COLO668 (cell line): ENCODE results near the gene CDH22.
A peak's percentile ranks its signal among the peaks of the same experiment; 100 is the strongest.

Experiments used
- DNase-seq: peaks from one replicate; lab custom pipeline; 2025; ENCODE audit not compliant: unreplicated experiment; lab: John Stamatoyannopoulos, UW

The CDH22 gene

DNA sequence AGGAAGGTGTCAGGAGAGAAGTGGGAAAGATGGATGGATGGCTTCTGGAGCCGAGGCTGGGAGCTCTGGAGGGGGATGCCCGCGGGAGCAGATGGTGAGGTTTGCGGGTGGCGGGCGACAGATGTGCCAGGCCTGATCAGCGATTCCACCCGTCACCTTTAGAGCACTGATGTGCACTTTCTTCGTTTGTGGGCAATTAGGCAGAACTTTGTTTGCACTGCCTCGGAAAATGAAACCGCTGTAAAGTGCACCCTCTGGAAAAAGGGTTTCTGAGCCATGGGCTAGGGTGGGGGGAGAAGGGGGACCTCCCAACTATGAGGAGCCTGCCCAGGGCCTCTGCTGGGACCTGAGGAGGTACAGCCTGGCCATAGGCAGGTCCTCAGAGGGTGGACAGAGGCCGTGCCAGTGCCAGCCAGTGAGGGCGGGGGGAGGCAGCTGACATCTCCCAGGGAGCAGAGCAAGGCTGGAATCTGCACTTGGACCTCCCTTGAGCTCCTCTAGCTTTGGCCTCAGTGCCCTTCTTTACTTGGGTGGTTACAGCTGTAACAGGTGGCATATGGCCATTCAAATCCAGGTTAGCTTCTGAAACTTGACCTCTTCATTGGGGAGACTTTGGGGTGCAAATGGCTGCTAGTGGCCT, 131.4 kb downstream of the CDH22 start:
- peak; percentile 73 for DNase-seq

DNA sequence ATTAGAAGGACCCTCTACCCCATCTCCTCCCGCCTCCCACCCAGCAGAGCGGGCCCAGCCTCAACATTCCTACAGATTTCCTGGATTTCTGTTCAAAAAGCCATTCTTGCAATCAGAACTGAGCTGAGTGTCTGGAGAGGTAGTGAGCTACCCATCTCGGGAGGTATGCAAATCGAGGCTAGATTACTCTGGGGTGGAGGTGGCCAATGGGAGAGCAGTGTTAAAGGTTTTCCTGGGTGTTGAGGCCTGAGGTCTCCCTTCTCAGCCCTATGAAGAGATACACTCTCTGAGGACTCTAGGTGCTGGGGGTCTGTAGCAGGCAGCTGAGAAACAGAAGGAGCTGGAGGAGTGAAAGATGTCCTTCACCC, 133.2 kb downstream of the CDH22 start:
- no peak for DNase-seq

DNA sequence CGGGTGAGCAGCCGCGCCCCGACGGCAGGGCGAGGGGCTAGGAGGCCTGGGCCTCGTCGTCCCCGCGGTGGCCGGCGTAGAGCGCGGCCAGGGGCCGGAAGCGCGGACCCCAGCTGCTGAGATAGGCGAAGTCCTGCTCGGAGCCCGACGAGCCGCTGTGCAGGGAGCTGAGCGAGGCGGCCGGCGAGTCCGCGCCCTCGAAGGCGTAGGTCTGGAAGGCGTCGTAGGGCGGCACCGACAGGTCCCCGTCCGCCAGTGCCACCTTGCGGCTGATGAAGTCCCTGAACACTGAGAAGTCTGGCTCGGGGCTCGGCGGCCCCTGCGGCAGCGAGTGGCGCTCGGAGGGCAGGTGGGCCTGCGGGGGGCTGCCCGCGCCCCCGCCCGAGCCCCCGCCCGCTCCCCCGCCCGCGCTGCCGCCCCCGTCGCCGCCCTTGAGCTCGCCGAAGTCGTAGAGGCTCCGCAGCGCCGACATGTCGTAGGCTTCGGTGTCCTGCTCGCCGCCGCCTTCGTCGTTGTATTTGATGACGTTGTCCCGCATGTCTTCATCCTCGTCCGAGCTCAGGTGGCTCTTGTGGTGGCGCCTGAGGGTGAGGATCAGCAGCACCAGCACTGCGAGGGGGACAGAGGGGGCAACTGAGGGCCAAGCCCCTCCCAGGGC, 133.7 kb downstream of the CDH22 start:
- peak; percentile 90 for DNase-seq

DNA sequence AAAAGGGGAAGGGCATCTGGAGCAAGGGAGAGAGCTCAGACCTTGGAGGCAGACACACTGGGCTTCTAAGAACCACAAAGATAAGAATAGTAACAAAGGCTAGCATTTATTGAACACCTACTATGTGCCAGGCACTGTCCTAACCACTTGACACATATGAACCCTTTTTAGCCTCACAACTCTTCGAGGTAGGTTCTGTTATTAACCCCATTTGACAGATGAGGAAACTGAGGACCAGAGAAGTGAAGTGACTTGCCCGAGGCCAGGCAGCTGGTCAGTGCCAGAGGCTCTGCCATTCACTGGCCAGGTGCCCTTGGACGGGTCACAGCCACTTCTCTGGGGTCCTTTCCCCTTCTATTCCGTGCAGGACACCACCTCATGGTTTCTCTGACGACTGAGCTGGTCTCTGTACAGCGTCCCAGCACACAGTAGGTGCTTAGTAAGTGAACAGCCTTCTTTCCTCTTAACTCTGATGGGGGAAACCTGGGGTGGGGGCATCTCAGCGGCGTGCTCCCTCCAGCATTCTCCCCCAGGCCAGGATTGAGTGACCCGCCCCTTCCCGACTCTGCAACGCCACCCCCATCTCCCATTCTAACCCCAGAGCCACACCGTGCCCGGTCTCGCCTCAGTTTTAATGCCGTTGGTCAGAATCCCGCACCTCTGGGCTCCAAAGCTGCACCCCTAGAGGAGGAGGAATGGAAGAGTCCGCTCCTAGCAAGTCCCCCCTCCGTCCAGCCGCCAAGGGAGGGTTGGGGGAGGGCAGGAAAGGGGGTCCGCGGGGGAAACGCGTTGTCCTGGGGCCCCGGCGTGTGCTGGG, 134.4 kb downstream of the CDH22 start:
- no peak for DNase-seq

DNA sequence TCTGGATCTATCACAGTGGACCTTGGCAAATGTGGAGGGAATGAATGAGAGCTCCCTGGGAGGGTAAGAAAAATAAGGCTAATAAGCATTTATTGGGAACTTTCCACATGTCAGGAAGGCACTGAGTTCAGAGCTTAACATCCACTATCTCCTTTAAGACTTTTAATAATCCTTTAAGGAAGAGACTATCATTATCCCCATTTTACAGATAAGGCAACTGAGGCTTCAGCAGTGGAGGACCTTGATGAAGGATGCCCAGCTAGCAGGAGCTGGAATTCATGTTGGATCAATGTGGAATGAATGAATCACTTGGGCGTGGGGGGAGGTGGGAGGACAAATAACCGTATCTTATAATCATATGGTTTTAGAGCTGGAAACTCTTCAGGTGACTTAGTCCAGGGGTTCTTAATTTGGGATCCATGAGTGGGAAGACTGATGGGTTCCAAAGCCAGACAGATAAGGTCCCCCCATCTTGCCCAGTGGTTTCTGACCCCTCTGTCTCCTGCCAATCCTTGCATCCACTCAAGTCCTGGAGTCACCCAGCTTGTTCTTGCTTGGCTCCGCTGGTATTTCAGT, 135.2 kb downstream of the CDH22 start:
- DNase-seq, result no peak

DNA sequence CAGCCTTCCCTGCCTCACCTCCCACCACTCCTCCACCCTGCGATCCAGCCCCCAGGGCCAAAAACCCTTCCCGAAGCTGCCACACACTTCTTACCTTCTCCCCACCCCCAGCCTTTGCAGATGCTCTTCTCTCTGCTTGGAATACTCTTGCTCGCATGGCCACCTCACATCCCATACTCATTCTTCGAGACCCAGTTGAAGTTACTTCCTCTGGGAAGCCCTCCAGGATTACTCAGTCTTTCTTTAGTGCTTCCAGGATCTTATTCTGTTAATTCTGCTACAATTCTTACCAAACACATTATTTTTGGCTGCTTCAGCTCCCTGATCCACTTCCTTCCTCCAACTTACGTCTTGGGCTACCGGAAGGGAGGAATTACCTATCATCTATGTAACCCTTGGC, 135.8 kb downstream of the CDH22 start:
- no peak for DNase-seq

DNA sequence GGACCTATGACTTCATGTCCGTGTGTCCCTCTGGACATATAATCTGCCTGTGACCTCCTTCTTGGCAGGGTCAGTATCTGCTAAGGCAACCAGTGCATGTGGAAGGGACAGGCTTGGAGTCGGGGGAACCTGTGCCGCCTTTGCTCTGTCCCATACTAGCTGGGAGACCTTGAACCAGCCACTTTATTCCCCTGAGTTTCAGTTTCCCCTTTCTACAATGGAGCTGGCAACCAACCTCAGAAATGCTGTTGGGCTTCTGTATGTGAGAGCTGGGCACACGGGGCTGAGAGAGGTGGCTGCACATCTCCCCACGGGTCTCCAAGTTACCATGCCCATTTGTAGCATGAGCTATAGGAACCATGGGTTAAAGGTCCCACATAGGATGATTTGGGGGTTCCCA, 136.4 kb downstream of the CDH22 start:
- DNase-seq, result no peak

DNA sequence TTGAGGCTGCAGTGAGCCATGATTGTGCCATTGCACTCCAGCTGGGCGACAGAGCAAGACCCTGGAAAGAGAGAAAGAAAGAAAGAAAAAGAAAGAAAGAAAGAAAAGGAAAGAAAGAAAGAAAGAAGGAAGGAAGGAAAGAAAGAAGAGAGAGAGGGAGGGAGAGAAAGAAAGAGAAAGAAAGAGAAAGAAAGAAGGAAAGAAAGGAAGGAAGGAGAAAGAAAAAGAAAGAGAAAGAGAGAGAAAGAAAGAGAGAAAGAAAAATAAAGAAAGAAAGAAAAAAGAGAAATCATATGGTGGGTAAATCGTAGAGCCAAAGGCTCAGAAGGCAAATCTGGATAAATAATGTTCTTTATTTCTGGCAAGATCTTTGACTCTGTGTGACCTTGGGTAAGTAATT, 136.8 kb downstream of the CDH22 start:
- no peak for DNase-seq

DNA sequence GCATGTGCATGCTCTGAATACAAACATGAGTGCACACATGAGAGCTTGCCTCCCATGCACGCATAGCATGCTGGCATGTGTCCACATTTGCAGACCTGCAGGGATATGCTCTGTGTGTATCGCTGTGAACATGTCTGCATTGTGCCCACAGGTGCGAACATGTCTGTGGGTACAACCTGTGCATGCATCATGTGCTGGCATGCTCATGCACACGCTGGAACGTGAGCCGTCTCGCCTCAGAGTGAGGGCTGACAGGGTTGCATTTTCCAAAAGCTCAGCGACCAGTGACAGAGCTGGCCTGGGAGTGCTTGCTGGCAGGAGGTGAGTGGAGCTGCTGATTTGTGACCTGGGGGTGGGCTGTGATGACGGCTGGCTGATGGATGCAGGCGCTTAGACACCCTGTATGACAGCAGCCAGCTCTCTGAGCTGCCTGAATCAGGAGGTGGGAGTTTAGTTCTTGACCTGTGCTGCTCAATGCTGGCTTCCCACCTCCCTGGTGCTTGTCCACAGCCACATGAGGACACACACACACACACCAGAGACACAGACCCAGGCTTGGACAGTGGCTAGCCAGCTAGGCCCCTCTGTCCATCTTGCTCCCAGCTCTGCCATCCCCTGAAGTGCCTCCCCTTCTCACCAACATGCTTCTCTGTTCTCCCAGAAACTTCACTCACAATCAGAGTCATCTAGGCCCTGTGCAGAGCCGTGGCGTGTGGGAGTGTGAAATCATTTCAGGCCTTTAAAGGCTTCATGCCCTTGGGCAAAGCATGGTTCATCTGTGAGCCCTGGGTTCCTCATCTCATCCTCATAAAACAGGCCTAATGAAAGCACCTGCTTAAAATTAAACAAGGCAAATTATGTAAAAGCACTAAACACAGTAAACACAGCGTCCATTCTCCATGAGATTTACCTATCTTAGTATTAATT, 138.8 kb downstream of the CDH22 start:
- no peak for DNase-seq

DNA sequence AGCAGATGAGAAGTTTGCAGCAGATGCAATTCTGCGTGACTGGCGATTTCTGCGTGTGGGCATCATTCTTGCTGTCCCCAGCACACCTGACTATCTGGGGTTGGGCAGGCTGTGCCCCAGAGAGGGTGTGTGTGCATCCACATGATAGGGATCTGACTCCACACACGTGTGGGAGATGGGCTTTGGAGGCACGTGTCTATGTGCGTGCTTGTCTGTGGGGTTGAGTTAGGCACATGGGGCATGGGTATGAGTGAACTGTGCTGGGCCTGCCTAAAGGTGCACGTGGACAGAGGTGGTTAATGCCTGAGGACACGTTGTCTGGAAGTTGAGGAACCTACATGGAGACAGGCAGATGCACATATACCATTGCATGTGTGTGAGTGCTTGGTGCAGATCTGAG, 139.9 kb downstream of the CDH22 start:
- no peak for DNase-seq

DNA sequence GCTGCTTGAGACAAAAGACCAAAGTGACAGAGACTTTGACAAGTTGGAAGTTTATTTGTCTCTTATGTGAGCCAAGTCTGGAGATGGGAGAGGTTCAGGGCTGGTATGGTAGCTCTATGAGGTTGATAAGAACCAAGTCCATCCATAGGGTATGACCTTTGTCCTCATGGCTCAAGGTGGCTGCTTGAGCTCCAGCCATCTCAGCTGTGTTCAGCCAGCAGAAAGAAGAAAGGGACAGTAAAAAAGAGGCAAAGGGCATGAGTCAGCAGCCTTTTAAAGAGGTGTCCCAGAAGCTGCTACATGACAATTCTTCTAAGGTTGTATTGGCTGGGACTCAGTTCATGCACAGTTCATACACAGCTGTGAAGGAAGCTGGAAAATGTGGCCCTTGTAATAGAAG, 141.2 kb downstream of the CDH22 start:
- no peak for DNase-seq

DNA sequence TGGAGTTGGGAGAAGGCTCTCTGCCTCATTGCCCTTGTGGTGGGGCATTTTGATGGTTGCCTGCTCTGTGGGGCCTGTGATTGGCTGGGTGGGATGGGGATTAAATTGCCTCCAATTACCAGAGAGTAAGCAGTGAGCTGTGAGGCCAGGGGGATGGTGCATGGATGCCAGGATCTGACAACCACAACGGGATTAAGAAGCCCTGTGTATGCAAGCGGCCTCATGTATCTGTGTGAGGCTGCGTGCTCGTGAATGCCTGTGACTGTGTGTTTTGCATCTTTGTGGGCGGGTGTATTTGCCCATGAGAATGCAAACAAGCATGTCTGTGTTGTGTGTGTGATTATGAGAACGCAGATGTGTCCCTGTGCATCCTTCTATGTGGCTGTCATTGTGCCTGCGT, 144.0 kb downstream of the CDH22 start:
- DNase-seq, result no peak

DNA sequence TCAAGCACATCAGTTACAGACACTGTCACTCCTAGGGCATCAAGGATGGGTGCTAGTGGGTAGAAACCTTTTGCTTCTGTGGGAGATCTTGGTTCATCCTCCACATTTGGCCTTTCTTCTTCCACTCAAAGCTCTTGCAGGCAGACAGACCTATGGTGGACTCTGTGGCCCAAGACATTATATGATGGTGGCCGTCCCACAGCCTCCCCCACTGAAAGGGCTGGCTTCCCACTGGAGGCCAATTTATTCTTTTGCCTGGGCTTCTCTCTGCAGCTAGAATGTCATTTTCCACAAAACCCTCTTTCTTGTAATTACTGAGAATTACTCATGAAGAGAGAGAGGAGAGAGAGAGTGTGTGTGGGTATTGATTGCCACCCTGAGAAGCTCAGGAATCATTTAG, 146.4 kb downstream of the CDH22 start:
- no peak for DNase-seq

DNA sequence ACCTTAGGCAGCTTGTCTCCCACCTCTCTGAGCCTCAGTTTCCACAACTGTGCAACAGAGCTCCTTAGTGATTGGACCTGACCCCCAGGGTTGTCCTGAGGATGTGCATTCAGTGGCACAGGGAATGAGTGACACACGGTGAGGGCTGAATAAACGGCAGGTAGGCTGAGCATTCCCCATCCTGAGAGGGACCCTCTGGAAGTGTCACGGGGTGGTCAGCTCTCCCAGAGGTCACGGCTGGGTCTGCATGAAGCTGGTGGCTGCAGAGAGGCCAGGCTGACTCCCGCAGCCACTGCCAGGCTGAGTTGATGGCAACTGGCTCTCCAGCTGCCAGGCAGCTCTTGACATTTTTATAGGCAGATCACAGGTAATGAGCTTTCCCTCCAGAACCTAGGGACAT, 147.6 kb downstream of the CDH22 start:
- no peak for DNase-seq

DNA sequence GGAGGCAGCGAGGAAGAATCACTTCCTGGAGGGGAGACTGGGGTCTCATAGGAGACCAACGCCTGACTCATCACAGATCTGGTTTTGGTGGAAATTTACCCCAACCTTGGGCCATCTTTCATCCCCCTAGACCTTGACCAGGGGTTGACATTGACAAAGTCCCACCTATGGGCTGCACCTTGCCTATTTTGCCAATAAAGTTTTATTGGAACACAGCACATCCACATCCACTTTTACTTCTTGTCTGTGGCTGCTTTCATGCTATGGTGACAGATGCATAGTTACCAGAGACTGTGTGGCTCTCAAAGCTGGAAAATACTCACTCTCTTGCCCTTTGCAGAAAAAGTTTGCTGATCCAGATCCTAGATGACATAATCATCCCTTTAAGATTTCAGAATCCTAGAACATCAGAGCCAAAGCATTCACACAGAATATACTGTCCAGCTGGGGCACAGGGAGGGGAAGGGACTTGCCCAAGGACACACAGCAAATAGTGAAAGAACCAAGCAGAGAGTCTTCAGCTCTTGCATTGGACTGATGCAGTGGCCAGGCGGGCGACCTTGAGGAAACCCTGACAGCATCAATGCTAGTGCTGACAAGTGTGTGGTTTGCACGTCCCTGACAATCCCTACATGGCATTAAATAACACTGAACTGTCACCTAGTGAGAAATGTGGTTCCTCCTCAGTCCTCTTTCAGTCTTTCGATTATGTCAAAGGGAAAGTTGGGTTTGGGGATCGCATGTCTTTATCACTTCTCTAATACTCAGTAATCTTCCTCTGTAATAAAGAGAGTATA, 149.0 kb downstream of the CDH22 start:
- no peak for DNase-seq

DNA sequence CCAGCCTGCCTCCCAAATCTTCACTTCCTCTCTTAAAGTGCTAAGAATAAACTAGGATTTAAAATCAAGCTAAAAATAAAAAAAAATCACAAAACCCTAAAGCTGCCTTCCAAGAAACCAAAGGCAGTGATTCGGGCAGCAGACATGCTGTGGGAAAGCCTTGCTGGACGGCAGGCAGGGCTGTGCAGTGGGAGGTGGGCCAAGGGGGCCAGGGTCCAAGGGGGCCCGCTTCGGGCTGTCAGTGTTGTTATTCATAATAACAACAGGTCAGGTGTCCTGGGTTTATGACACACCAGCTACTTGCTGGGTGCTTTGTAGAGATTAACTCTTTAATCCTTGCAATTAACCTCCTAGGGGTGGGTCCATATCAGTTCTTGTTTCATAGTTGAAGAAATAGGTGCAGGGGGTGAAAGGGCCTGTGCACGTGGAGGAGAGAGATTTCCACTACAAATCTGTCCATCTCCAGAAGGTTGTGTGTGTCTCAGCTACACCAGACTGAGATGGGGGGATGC, 149.8 kb downstream of the CDH22 start:
- DNase-seq, result no peak

DNA sequence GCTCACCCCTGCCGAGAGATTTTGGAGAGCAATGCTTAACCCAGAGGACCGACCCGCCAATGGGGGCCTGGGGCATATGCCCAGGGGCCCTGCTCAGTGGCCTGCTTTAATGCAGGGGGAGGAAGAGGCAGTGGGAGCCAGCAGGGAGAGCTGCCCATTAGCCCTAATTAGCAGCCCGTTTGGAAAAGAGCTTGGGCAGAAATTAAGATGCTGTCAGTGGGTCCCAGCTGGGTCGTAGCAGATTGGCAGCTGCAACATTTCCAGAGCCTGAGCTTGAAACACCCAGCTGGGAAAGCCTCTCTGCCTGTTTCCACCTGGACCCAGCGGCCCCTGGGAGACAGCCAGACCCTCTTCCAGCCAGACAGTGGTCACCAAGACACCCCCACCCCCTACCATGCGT, 150.7 kb downstream of the CDH22 start:
- no peak for DNase-seq

DNA sequence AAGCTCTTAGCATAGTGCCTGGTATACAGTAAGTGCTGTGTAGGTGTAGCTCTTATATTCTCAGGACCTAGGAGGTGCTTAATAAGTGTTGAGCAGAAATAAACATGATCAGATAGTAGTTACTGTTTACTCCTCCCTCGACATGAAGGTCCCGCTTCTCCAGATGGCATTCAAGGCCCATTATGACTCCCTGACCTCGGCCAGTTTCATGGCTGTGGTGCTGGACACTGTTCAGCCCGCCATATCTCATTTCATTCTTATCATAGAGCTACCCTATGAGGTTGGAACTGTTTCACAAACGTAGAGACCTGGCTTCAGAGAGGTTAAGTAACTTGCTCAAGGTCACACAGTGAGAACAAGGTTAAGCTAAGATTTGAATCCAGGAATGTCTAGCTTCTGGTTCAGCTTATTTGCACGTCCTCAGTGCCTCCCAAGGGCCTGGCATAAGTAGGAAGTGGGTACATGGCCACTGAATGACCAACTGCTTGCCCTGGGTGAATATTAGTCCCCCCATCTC, 151.2 kb downstream of the CDH22 start:
- no peak for DNase-seq

DNA sequence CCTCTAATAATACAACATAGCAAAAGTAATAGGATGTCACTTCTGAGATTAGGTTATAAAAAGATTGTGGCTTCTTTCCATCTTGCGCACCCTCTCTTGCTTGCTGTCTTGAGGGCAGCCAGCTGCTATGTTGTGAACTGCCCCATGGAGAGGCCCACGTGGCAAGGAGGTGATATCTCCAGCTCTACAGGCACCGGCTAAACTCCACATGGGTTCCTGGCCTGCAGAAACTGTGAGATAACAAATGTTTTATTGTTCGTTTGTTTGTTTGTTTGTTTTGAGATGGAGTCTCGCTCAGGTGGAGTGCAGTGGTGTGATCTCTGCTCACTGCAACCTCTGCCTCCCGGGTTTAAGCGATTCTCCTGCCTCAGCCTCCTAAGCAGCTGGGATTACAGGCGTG, 152.2 kb downstream of the CDH22 start:
- DNase-seq, result no peak

DNA sequence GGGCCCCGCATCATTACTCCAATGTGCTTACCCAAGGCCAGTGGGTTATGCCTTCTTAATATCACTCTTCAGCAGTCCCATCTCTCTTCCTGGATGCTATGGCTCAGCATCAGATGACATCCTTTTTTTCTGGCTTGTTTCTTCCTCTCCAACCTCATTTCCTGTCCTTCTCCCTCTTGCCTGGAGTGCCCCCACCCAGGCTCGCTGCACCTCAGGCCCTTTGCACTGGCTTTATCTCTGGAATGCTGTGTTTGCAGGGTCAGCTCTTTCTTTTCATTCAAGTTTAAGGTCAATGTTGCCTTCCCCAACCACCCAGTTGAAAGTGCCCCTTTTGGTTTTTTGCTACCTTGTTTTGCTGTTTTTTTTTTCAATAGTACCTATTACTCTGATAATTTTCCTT, 153.5 kb downstream of the CDH22 start:
- DNase-seq, result no peak
